Smooth muscle cell (in vitro differentiated cells): ENCODE results near the gene MFSD1. TPM values are rescaled to one million over a fixed set of nuclear protein-coding genes. Genes with fewer than 3 reads are reported as not detected.

Source experiments
- DNase-seq: peaks from one replicate; lab custom pipeline; 2025; ENCODE audit not compliant: unreplicated experiment; lab: John Stamatoyannopoulos, UW
- H2AFZ ChIP-seq: fragments of 200-600 bp; sonication (generic); 2 replicates; pipeline ENCODE4 v1.6.0; 2016; ENCODE audit warnings: antibody characterized with exemption, low read depth, mild to moderate bottlenecking
- H3F3A ChIP-seq: fragments of 200-600 bp; sonication (generic); 2 replicates; pipeline ENCODE4 v1.6.0; 2017; ENCODE audit warnings: antibody characterized with exemption, low read depth
- H3K27ac ChIP-seq: fragments of 200-600 bp; sonication (generic); 2 replicates; pipeline ENCODE4 v1.5.1; 2016; ENCODE audit warnings: low read depth, mild to moderate bottlenecking
- H3K27me3 ChIP-seq: fragments of 200-600 bp; sonication (generic); 2 replicates; pipeline ENCODE4 v1.6.1; 2016; ENCODE audit warnings: low read depth, mild to moderate bottlenecking
- H3K36me3 ChIP-seq: fragments of 200-600 bp; sonication (generic); 2 replicates; pipeline ENCODE4 v1.5.1; 2016; ENCODE audit warnings: low read depth
- H3K4me1 ChIP-seq: fragments of 200-600 bp; sonication (generic); 2 replicates; pipeline ENCODE4 v1.5.1; 2016; ENCODE audit warnings: low read depth
- H3K4me2 ChIP-seq: fragments of 200-600 bp; sonication (generic); 2 replicates; pipeline ENCODE4 v1.6.0; 2016; ENCODE audit warnings: mild to moderate bottlenecking
- H3K4me3 ChIP-seq: fragments of 200-600 bp; sonication (generic); 2 replicates; pipeline ENCODE4 v1.5.1; 2016; ENCODE audit warnings: mild to moderate bottlenecking
- H3K79me2 ChIP-seq: fragments of 200-600 bp; sonication (generic); 2 replicates; pipeline ENCODE4 v1.6.0; 2016; ENCODE audit warnings: low read depth, mild to moderate bottlenecking
- H3K9ac ChIP-seq: fragments of 200-600 bp; sonication (generic); 2 replicates; pipeline ENCODE4 v1.6.0; 2016; ENCODE audit warnings: low read depth
- H3K9me3 ChIP-seq: fragments of 200-600 bp; sonication (generic); replicated peaks from 2 replicates; pipeline ENCODE4 v1.5.1; 2016; ENCODE audit warnings: low read depth
- H4K20me1 ChIP-seq: fragments of 200-600 bp; sonication (generic); 2 replicates; pipeline ENCODE4 v1.6.0; 2016; ENCODE audit warnings: low read depth
- WGBS: methylation state at CpG from one replicate; pipeline ENCODE4 v1.1.7; 2016; ENCODE audit warnings: low lambda C conversion rate; 5-methylcytosine and 5-hydroxymethylcytosine counted together
- polyA plus RNA-seq: library from polyadenylated mRNA; unstranded; fragments of >200 nt; fragmentation: Nextera tagmentation; extraction: Ambion mirVana; gene quantifications from 2 replicates; pipeline ENCODE4 v1.2.1, GENCODE V29; 2016
- total RNA-seq: library from RNA; depleted of rRNA; stranded (reverse); fragments of >200 nt; gene quantifications from 2 replicates; pipeline ENCODE4 v1.2.3, GENCODE V29; 2014
- TF ChIP-seq, protein P1 (sequence below): fragments of 200-600 bp; sonication (generic); IDR thresholded peaks from 2 replicates; pipeline ENCODE4 v1.5.1; 2017; ENCODE audit warnings: borderline replicate concordance, mild to moderate bottlenecking, antibody characterized with exemption; ENCODE audit not compliant: insufficient read depth, poor library complexity, severe bottlenecking

The MFSD1 gene
- total and polyA plus RNA-seq, 2 experiments from 2014 or later: 64.7 to 95.0 TPM

- DNase-seq: no peak
- WGBS: 80% methylated on average over 3 of the region's 3 CpGs
Observed at GRCh38 chr3:158849757-158850156, 47.9 kb downstream of the MFSD1 start.

DNA sequence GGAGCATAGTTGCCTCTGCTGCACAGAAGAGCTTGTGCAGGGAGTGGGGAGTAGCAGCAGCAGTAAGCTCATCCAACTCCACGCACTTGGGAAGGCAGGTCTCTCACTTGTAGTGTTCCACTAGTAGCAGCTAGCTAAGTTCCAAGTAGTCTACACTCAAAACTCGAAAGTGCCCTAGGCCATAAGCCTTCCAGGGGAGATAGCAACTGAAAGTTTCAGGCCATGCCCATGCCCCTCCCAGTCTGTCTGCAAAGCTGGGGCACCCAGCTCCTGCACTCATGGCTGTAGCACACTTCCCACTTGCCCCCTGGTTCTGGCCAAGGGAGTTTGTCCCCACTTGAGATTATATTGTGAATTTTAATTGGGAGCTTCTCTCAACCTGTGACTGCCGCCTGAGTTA lies 57.5 kb downstream of the MFSD1 start:
- H3K4me1 ChIP-seq: no peaks in the 10 kb centered on the region
- H3F3A ChIP-seq: no peaks in the 10 kb centered on the region
- no peak overlapping the region for H3K9ac ChIP-seq
- H2AFZ ChIP-seq: no peak overlapping the region
- H3K27ac ChIP-seq: no peak overlapping the region
- no peaks in the 10 kb centered on the region for H3K27me3 ChIP-seq
- H3K79me2 ChIP-seq: no peaks in the 10 kb centered on the region
- no peaks in the 10 kb centered on the region for H3K9me3 ChIP-seq
- WGBS: 88% methylated on average over 3 of the region's 3 CpGs
- no peak overlapping the region for H3K4me3 ChIP-seq
- TF ChIP-seq, protein P1, sequence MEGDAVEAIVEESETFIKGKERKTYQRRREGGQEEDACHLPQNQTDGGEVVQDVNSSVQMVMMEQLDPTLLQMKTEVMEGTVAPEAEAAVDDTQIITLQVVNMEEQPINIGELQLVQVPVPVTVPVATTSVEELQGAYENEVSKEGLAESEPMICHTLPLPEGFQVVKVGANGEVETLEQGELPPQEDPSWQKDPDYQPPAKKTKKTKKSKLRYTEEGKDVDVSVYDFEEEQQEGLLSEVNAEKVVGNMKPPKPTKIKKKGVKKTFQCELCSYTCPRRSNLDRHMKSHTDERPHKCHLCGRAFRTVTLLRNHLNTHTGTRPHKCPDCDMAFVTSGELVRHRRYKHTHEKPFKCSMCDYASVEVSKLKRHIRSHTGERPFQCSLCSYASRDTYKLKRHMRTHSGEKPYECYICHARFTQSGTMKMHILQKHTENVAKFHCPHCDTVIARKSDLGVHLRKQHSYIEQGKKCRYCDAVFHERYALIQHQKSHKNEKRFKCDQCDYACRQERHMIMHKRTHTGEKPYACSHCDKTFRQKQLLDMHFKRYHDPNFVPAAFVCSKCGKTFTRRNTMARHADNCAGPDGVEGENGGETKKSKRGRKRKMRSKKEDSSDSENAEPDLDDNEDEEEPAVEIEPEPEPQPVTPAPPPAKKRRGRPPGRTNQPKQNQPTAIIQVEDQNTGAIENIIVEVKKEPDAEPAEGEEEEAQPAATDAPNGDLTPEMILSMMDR: no peak
- H4K20me1 ChIP-seq: no peaks in the 10 kb centered on the region
- H3K4me2 ChIP-seq: no peak overlapping the region
- H3K36me3 ChIP-seq: no peaks in the 10 kb centered on the region
- DNase-seq: no peak

More at GRCh38 chr3:158849757-158850156, 47.9 kb downstream of the MFSD1 start:
- Histone ChIP-seq H3K79me2 (no peaks in the 10 kb centered on the region), H2AFZ (no peak overlapping the region), H3K9ac (no peak overlapping the region), H3K9me3 (no peaks in the 10 kb centered on the region), H3K4me1 (no peaks in the 10 kb centered on the region), H3F3A (no peaks in the 10 kb centered on the region), H3K4me2 (no peak overlapping the region), H3K27me3 (peaks cover 8% of the 10 kb centered on the region), H3K4me3 (no peak overlapping the region), H3K36me3 (no peaks in the 10 kb centered on the region), H4K20me1 (no peaks in the 10 kb centered on the region), H3K27ac (no peak overlapping the region)
- TF ChIP-seq, protein P1: no peak

DNA sequence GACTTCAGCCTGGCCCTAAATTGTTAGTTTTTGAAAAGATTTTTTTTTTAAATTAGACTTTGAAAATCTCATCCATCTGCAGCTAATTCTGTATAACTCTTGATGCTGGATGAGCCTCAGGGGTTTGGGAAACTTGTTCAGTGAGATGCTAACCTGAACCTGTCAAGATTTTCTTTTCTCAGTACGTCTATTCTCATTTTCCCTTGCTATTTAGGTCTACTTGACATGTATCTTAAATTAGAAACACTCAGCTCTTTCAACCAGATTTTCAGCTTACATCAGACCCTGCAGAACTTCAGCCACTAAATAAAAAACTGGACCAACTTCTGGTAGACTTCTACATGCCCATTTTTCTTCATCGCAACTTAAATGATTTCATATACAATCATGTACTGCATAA lies 61.4 kb downstream of the MFSD1 start:
- no peaks in the 10 kb centered on the region for H3K27me3 ChIP-seq
- no peak overlapping the region for H2AFZ ChIP-seq
- H3K9ac ChIP-seq: no peak overlapping the region
- no peaks in the 10 kb centered on the region for H3K79me2 ChIP-seq
- no peaks in the 10 kb centered on the region for H3K9me3 ChIP-seq
- no peak overlapping the region for H3K4me3 ChIP-seq
- H3K4me2 ChIP-seq: no peak overlapping the region
- no peak overlapping the region for H3K27ac ChIP-seq
- H3K4me1 ChIP-seq: no peaks in the 10 kb centered on the region
- 80% methylated on average over 2 of the region's 2 CpGs for WGBS
- TF ChIP-seq, protein P1: no peak
- no peaks in the 10 kb centered on the region for H3F3A ChIP-seq
- DNase-seq: no peak
- no peaks in the 10 kb centered on the region for H4K20me1 ChIP-seq
- H3K36me3 ChIP-seq: no peaks in the 10 kb centered on the region

- Histone ChIP-seq H2AFZ (no peak overlapping the region), H3K36me3 (no peaks in the 10 kb centered on the region), H3K27ac (no peak overlapping the region), H3K9me3 (no peaks in the 10 kb centered on the region), H4K20me1 (no peaks in the 10 kb centered on the region), H3F3A (no peaks in the 10 kb centered on the region), H3K4me3 (no peak overlapping the region), H3K9ac (no peak overlapping the region), H3K4me2 (no peak overlapping the region), H3K27me3 (no peaks in the 10 kb centered on the region), H3K4me1 (no peaks in the 10 kb centered on the region), H3K79me2 (no peaks in the 10 kb centered on the region)
- WGBS: 90% methylated on average over 6 of the region's 6 CpGs
- DNase-seq: no peak
- TF ChIP-seq, protein P1: no peak
Observed at GRCh38 chr3:158864492-158864891, 62.6 kb downstream of the MFSD1 start.
